NCI-H345 treated with DMSO at 0.1 percent for 48 hours (cell line): ENCODE results near the gene ZNF746.

Source experiments
- DNase-seq: peaks from one replicate; lab custom pipeline; 2025; ENCODE audit not compliant: unreplicated experiment; lab: John Stamatoyannopoulos, UW

ZNF746 gene

GRCh38 chr7:149427893-149428292 is 69.7 kb downstream of the ZNF746 start:
- no peak for DNase-seq

GRCh38 chr7:149427096-149427680 is 70.4 kb downstream of the ZNF746 start:
- DNase-seq, result no peak

GRCh38 chr7:149423449-149424110 is 74.0 kb downstream of the ZNF746 start:
- DNase-seq, result no peak

GRCh38 chr7:149422914-149423301 is 74.7 kb downstream of the ZNF746 start:
- no peak for DNase-seq
